ENCODE data around the gene TRAPPC2.
"Not testable (repeated sequence)": the region's sequence is repeated elsewhere in the genome, so short reads cannot be mapped to it uniquely, and the experiment has no call there.

TRAPPC2 gene

DNA sequence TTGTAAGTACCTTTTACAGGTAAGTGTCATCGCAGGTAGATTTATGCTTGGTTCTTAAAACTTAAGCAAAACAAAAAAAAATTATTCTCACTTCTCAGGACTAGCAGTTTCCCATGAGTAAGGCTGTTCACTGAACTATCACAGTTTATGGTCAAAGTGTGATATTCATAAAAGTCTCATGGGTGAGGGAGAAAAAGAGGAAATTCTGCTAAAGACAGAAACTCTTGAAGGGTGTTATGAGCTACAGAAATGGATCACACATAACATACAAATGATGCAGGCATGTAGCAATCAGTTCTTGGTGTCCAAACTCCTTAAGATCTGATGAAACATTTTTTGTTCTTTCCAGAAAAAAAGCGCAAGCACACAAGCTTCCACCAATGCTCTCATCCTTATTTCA is 37.0 kb downstream of the TRAPPC2 start:
- DNase-seq, result peak; percentile 81

DNA sequence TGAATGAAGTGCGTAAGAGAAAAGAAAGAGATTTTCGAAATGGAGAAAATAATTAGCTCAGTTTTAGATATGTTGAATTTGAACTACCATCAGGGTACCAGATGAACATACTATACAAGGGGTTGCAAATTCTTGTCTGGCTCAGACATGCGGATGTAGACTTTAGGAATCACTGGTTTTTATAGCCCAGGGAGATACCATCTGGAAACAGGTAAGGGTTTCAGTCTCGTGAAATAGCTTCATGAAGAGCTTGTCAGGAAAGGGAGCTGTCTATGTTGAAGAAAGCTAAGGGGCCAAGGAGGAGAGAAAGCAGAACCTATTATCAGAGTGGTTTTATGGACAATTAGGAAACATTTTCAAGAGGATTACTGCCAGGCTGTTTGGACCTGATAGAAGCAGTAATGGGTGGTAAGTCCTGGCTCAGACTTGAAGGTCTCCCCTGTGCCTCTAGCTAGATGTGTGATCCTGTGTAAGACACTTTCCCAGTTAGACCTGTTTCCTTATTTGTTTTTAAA is 38.8 kb downstream of the TRAPPC2 start:
- DNase-seq, result peak; percentile 49

DNA sequence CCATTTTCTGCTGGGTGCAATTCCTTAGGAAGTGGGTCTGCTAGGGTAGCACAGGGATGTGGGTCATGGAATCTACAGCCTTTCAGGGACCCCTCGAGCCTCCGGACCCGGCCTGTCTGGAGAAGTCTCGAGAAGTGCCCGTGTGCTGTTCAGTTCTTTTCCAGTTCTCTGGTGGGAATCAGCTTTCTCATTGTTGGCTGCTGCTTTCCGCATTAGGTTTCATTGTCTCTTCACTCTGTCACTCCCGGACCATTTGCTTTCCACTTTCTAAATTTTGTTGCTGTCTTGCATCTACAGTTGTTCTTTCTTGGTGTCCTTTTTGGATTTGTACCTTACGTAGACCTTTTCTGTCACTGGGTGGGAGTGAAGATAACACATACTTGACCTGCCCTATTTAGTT is 39.4 kb downstream of the TRAPPC2 start:
- no peak for DNase-seq

DNA sequence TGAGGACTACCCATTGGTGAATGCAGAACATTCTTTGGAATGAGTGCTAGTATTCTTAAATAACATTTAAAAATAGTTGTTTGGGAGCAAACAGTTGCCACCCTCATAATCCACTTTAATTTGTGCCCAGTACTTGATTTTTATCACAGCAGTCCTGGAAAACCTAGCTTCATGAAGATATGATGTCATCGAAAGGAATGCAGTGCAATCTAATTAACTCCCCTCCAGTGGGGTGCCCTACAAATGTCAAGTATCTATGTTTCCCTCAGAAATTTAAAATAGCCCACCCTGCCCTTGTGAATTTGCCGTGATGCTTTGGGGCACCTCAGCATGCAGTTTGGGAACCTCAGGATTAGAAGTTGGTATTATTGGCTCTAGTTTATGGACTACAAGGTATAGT is 40.1 kb downstream of the TRAPPC2 start:
- no peak for DNase-seq

DNA sequence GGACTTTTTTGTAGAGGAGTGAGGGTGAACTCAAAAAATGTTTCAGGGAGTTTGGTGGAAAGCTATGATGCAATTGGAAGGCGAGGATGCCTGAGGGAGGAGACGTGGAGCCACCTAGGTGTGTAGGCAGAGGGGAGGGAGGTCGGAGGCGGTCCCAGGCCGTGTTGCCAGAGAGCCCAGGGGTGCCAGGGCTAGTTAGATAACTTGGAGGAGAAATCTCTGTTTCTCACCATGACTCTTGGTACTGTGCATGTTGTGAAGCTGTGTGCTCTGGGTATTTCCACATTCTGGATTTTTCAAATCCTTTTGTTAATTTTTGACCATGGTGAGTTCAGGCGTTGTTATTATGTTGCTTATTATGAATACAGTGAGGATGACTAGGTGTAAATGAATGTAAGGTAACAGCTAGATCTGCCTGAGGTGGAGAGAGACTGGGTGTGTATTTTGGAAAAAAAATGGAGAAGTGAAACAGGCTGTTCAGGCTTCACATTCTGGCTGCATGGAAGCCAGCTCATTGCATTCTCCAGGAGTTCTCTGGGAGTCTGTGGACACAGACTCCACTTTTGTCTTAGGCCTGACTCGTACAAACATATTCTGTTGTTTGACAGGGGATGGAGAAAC is 41.0 kb downstream of the TRAPPC2 start:
- no peak for DNase-seq

DNA sequence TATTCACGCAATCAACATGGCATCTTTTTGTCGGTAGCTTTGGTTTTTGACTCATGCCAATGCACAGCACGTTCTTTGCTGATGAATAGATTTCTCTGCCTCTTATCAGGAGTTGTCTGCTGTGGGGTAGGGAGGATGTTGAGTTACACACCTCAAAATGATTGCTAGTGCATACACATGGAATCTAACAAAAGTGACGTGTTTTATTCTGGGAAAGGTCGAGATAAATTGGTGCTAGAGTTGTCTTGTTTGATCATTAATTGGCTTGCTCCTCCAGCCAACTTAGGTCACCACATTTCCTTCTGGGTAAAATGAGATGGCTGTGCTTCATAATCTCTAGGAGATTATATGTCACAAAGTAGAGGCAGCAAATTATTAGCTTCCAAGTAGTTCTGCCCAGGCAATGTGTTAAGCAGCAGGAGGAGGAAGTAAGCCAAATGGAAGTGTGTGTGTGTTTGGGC is 41.6 kb downstream of the TRAPPC2 start:
- no peak for DNase-seq

DNA sequence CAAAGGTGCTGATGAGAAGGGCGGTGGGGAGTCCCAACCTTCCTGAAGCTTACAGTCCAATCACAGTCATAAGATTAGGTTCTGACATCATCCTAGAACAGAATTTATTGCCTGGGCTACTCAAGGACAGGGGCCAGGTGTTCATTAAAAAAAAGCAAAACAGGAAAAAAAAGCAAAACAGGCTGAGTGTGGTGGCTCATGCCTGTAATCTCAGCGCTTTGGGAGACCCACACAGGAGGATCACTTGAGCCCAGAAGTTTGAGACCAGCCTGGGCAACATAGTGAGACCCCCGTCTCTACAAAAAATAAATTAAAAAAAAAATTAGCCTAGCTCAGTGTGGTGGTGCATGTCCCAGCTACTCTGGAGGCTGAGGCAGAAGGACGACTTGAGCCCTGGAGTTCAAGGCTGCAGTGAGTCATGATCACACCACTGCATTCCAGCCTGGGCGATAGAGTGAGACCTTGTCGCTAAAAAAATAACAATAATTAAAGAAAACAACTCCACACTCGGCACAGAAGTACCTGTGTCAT is 42.5 kb downstream of the TRAPPC2 start:
- no peak for DNase-seq

DNA sequence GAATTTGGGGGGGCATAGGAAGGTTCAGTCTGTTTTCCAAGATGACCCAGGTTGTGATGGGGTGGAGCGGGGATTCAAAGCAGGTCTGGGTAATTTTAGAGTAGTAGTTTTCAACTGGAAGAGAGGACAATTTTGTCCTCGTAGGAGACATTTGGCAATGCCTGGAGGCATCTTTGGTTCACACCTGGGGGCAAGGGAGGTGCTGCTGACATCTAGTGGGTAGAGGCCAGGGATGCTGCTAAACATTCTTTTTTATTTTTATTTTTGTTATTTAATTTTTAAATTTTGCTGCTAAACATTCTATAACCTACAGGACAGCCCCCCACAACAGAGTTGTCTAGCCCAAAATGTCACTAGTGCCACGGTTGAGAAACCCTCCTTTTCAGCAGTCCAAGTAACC is 43.6 kb downstream of the TRAPPC2 start:
- DNase-seq, result no peak

DNA sequence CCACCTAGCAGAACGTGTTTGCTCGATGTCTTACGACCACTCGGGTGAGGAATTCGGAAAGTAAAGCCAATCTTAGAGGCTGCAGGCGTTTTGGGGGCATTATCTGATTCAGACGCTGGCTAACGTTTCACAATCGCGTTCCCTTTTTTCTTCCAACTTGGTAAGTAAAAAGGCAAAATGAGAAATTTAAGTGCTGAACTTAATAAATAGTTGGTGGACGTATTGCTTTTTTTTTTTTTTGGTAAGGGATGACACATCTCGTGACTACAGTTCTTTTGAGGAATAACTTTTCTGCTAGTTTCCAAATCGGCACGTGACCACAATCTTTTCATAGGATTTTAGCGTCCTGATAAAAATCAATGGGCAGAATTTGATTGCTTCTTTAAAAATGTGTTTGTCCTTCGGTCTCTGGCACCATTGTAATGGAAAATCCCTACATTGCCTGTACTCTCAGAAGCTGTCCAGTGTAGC is 44.6 kb downstream of the TRAPPC2 start:
- peak; percentile 5 for DNase-seq

DNA sequence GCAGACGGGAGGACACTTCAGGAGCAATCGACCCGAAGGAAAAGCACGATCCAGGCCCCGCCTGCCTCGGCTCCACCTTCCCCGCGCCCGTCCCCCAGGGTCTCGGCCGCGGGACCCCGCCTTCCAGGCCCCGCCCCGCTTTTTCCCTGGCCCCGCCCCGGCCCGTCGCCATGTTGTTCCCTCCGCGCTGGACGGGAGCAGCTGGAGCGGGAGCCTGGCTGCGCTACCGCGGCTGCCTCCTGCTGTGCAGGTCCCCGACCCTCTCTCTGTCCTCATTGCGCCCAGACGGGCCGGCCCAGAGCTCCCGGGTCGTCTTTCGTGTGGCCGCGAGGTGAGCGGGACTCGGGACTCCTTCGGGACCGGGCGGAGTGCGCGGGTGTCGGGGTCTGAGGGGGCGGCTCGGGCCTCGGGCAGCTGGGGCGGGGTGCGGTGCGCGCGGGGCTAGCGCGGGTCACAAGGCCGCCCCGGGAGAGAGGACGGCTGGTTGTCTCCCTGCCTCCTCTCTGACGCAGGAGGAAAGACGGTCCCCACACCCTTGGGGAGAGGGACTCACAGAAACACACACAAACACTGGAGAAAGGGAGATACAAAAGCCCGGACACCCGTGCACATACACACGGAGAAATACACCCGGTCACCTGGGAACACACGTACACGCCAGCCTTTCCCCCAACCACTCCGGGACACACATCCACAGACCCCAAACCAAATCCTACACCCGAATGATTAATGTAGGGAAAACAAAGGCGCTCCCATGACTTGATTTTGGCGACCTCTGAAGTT is 45.3 kb downstream of the TRAPPC2 start, which contains the start of gene RAB9A:
Gene RAB9A (plus strand): TSS at position 171 of the 783 bp plus-strand sequence. CDS start 19,619 bp downstream, outside the sequence.
- DNase-seq, result peak; percentile 34

DNA sequence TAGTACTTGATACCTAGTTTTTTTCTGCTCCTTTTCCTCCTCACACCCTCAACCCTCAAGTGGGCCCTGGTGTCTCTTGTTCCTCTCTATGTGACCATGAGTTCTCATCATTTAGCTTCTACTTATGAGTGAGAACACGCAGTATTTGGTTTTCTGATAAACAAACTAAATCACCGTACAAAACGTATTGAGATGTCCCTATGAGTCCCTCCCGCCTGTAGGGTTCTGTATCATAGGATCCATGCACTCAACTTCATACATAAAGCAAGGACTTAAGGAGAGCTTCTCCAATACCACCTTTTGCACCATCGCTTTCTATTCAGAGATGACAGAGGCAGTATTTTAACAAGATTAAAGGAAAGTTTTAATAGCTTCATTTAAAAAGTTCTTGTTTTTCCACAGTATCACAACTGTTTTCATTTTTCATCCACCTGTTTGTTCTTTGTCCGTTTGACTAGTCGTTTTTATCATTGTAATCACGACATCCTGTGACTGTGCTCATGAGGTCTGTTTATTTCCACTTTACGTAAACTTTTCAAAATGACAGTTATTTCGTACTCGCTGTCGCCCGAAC is 45.9 kb downstream of the TRAPPC2 start:
- no peak for DNase-seq

DNA sequence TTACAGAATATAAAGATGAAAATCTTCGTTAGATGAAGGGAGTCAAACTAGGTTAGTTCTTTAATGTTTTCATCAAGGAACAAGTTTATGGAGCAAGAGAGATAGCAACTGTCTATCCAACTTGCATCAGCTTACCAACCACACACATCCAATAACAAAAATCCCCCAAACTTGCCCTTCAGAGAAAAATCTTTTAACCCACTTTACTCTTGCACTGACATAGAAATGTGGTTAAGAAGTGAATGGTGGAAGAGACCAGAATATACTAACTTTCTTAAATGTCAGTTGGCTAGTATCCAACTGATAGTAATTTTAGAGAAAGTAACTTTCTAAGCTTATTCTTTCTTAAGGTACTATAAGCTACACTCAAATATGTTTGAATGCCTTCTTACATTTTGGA is 47.2 kb downstream of the TRAPPC2 start:
- DNase-seq, result no peak

DNA sequence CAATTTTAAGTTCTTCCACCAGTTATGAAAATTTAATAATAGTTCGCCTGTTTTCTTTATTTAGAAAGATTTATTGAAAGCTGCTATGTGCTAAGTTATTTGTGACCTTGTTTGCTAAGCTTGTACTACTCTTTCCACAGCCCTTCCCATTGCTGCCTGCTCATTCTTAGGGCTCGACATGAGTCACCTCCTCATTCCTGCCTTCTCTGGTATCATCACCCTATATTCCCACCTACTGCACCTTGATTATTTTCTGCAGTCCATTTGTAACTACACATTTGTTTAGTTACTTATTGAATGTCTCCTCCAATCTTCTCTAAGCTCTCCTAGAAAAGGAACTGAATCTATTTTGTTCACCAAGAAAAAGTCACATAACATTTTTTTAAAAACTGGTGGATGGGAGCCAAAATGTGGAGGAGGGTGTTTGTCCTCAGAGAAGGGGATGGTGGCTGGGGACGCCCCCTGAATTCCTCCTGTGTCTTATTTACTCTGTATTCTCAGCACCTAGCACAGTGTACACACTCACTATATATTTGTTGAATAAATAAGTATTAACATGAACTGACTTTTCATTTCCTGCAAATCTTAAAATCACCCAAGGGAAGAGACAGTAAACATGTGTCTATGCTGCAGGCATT is 49.2 kb downstream of the TRAPPC2 start:
- DNase-seq, result peak; percentile 12

DNA sequence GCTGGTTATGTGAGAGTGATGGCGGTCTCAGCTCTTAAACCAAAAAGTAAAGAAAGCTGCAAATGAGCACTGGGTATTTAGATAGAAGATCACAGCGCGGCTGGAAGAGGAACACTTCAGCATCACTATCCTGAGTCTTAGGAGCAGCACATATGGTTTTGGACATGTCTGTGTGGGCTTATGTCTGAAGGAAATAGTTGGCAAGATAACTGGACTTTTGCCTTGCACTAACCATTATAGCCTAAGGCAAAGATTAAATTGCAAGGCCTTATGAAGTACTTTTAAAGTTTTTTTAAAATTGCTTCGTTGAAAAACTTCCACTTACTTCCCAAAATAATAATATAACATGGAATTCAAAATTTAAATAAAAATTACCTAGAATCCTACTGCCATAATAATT is 50.1 kb downstream of the TRAPPC2 start:
- no peak for DNase-seq

DNA sequence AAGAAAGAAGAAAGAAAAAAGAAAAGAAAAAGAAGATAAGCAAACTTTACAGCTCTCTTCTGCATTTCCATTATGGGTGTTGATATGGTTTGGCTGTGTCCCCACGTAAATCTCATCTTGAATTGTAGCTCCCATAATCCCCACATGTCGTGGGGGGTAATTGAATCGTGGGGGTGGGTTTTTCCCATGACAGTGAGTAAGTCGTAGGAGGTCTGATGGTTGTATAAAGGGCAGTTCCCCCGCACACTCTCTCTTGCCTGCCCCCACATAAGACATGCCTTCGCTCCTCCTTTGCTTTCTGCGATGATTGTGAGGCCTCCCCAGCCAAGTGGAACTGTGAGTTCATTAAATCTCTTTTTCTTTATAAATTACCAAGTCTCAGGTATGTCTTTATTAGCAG is 52.8 kb downstream of the TRAPPC2 start:
- no peak for DNase-seq

DNA sequence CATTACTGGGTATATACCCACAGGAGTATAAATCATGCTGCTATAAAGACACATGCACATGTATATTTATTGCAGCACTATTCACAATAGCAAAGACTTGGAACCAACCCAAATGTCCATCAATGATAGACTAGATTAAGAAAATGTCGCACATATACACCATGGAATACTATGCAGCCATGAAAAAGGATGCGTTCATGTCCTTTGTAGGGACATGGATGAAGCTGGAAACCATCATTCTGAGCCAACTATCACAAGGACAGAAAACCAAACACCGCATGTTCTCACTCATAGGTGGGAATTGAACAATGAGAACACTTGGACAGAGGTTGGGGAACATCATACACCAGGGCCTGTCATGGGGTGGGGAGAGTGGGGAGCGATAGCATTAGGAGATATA is 54.7 kb downstream of the TRAPPC2 start:
- not testable (repeated sequence) for DNase-seq

DNA sequence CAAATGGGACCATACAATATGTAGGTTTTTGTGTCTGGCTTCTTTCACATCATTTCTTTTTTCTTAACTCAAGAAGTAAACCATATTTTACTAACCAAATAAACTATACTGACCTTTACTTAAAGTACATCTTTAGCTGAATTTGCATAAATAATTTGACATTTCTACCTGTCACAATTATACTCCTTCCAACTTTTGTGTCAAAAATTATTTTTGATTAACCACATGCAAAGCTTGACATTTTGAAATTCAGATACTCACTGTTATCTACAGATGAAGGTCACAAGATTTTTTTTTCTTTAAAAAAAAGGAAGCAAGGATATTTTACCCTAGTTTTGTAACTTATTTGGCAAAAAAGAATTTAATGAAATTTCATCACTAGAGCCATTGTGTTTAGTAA is 57.5 kb downstream of the TRAPPC2 start:
- no peak for DNase-seq

DNA sequence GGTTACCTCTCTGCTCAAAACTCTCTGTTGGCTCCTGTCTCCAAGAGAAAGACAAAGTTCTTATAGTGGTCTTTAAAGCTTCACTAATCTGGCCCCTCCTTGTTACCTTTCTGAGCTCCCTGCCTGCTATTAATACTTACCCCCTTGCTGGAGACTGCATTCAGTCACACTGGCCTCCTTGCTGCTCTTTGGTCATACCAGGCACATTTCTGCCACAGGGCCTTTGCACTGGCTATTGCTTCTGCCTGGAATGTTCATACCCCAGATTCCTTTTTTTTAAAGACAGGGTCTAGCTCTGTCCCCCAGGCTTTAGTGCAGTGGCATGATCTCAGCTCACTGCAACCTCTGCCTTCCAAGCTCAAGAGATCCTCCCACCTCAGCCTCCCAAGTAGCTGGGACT is 61.4 kb downstream of the TRAPPC2 start:
- no peak for DNase-seq

DNA sequence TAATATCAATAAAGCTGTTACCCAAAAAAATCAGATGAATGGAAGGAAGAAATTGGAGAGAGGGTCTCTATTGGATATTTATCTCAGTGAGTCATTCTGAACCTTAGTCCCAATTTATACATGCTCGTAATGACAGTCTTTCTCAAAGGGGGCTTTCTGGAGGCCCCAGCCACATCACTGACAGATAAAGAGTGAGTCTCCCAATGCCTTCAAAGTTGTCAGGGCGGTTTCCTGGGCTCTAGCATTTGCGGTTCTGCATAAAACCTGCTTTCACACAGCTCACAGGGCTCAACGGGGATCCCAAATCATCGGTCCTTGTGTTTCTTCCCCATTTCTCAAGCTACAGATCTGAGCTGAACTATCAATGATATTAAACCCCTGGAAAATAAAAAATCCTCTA is 64.2 kb downstream of the TRAPPC2 start:
- no peak for DNase-seq

DNA sequence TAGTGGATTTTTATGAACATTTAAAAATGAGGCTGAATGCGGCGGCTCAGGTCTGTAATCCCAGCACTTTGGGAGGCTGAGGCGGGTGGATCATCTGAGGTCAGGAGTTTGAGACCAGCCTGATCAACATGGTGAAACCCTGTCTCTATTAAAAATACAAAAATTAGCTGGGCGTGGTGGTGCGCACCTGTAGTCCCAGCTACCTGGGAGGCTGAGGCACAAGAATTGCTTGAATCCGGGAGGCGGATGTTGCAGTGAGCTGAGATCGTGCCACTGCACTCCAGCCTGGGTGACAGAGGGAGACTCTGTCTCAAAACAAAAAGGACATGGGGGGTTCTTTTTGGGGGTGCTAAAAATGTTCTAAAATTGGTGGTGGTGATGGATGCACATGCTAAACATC is 64.7 kb downstream of the TRAPPC2 start:
- DNase-seq, result not testable (repeated sequence)

DNA sequence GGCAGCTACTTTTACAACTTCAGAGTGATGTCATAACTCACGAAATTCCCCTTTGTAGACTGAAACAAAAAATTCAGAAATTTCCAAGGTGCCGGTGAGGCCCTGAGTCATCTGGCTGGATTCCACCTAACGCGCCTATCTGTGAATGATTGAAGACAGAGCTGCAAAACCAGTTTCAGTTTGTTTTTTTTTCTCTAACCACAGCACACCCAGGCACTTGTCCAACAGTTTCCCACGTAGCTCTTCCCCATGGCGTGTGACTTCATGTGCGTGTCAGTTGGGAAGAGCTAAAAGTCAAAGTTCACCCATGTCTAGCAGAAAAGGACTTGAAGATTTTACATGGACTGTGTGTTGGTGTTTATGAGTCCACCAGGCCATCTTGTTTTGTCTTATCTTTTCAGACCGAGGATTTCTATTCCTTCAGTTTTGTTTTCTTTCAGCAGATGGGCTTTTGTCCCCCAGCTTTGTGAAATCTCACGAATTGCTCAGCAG is 65.1 kb downstream of the TRAPPC2 start:
- peak; percentile 75 for DNase-seq

DNA sequence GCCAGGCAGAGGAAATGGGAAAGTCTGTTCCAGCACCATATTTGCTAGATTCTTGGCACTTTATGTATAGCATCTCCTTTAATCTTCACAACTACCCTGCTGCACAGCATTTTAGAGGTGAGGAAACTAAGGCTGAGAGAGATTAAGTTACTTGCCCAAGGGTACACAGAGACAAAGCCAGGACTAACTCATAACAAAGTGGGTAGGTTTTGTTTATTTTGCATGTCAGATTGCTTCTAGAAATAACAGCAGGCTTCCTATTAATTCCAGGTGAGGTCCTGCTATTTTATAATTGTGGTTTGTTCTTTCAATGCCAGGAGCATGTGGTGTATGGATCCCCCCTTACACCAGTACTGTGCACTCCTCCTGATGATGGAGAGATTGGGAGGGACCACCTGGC is 66.5 kb downstream of the TRAPPC2 start:
- DNase-seq, result no peak

DNA sequence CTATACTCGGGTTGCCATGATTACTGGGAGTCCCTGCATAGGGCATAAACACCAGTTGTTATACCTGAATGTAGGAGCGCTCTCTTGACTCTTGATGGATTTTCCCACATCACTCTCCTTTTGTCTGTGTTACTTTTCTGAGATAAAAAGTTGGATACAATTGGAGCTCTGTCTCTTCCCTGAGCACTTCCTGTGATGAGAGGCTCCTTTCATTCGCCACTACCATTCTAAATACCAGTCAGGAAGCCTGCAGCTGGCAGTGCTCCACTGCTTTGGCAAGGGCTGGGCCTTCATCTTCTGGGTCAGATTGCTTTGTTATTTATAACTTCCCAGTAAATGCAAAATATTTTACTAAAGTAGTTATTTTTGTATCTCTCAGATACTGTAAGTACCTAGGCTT is 67.6 kb downstream of the TRAPPC2 start:
- DNase-seq, result no peak
